Endothelial cell of umbilical vein (primary cell): Measurements from ENCODE around the gene GNG3. TPM values are rescaled to one million over a fixed set of nuclear protein-coding genes. Genes with fewer than 3 reads are reported as not detected.

Experiments
- BruUV-seq: library from RNA; stranded (reverse); fragments of 400-500 nt; replicated peaks from 2 replicates; lab custom pipeline; 2021; lab: Mats Ljungman, UMichigan
- CTCF ChIA-PET: fragments of 300-600, 350-600 bp; sonication (Branson Sonifier 250); formaldehyde crosslinking; loops from one replicate; lab custom pipeline; 2021; ENCODE audit warnings: antibody characterized with exemption, inconsistent platforms; lab: Charles Lee
- POLR2A ChIA-PET: fragments of 300-600, 350-600 bp; sonication (Branson Sonifier 250); formaldehyde crosslinking; loops from one replicate; lab custom pipeline; 2021; ENCODE audit warnings: antibody characterized with exemption, inconsistent platforms; lab: Charles Lee
- DNase-seq: peaks from one replicate; pipeline ENCODE4 v3.0.0-alpha.2; 2011; ENCODE audit warnings: low read depth, low spot score
- FAIRE-seq: peaks from 2 replicates; lab custom pipeline; 2011; peaks lifted over from hg19 to GRCh38; lab: Jason Lieb, UNC
- H2AFZ ChIP-seq: 2 replicates; pipeline ENCODE4 v1.6.0; 2012; ENCODE audit warnings: low read depth, low read length, control low read depth, inconsistent platforms
- H3K27ac ChIP-seq: 2 replicates; pipeline ENCODE4 v1.5.1; 2011; ENCODE audit warnings: low read depth, mild to moderate bottlenecking, control low read depth, low read length, moderate library complexity; ENCODE audit not compliant: insufficient read depth
- H3K27me3 ChIP-seq, 2 experiments: 2 replicates each; pipeline versions ENCODE4 v1.6.0 to v1.6.1; 2011; ENCODE audit warnings: low read length in 2 of 2, mixed read lengths in 1 of 2; ENCODE audit not compliant: control insufficient read depth in 2 of 2, insufficient read depth in 2 of 2
- H3K36me3 ChIP-seq, 2 experiments: 2 replicates in 1 of 2; 3 replicates in 1 of 2; pipeline ENCODE4 v1.5.1; 2011; ENCODE audit warnings: low read length in 2 of 2, mild to moderate bottlenecking in 1 of 2, moderate library complexity in 1 of 2; ENCODE audit not compliant: control insufficient read depth in 2 of 2, insufficient read depth in 2 of 2; ENCODE audit errors: extremely low read depth in 1 of 2
- H3K4me1 ChIP-seq: 3 replicates; pipeline ENCODE4 v1.5.1; 2011; ENCODE audit warnings: mild to moderate bottlenecking, low read length; ENCODE audit not compliant: control insufficient read depth, insufficient read depth; ENCODE audit errors: extremely low read depth
- H3K4me2 ChIP-seq: 2 replicates; pipeline ENCODE4 v1.6.1; 2011; ENCODE audit warnings: low read length, control low read depth, mixed read lengths; ENCODE audit not compliant: insufficient read depth
- H3K4me3 ChIP-seq, 3 experiments: fragments of 200-600 bp in 1 of 3; sonication (generic), shearing (Covaris generic) in 1 of 3; replicated peaks in 1 of 3; 2 replicates each; pipeline ENCODE4 v1.5.1; 2011 to 2016; ENCODE audit warnings: control low read depth in 3 of 3, low read length in 3 of 3, mild to moderate bottlenecking in 2 of 3, inconsistent platforms in 1 of 3, low read depth in 1 of 3, moderate library complexity in 1 of 3; ENCODE audit not compliant: insufficient read depth in 1 of 3
- H3K79me2 ChIP-seq: 2 replicates; pipeline ENCODE4 v1.6.0; 2012; ENCODE audit warnings: low read length, inconsistent platforms; ENCODE audit not compliant: control insufficient read depth, insufficient read depth
- H3K9ac ChIP-seq: replicated peaks from 2 replicates; pipeline ENCODE3; 2011; ENCODE audit warnings: low read length, control low read depth; ENCODE audit not compliant: insufficient read depth; ENCODE audit errors: extremely low read depth
- H3K9me1 ChIP-seq: replicated peaks from 3 replicates; pipeline ENCODE4 v1.6.0; 2011; ENCODE audit warnings: mild to moderate bottlenecking, low read length; ENCODE audit not compliant: control insufficient read depth, insufficient read depth; ENCODE audit errors: extremely low read depth
- H3K9me3 ChIP-seq: replicated peaks from 2 replicates; pipeline ENCODE4 v1.5.1; 2012; ENCODE audit warnings: low read length, inconsistent platforms; ENCODE audit not compliant: control insufficient read depth, insufficient read depth
- H4K20me1 ChIP-seq: replicated peaks from 2 replicates; pipeline ENCODE3; 2011; ENCODE audit warnings: mild to moderate bottlenecking, low read length; ENCODE audit not compliant: control insufficient read depth, insufficient read depth; ENCODE audit errors: extremely low read depth
- EZH2 ChIP-seq: IDR thresholded peaks from 2 replicates; pipeline ENCODE4 v1.6.1; 2012; ENCODE audit warnings: borderline replicate concordance, low read depth, mild to moderate bottlenecking, moderate library complexity, low read length, inconsistent platforms; ENCODE audit not compliant: severe bottlenecking
- FOS ChIP-seq: IDR thresholded peaks from 2 replicates; pipeline ENCODE4 v1.6.1; 2011; ENCODE audit warnings: mild to moderate bottlenecking, low read length, moderate library complexity, borderline replicate concordance; ENCODE audit not compliant: insufficient read depth
- GATA2 ChIP-seq: IDR thresholded peaks from 2 replicates; pipeline ENCODE4 v1.7.0; 2011; ENCODE audit warnings: low read depth, mild to moderate bottlenecking, moderate library complexity, mixed read lengths, low read length; ENCODE audit not compliant: insufficient read length, insufficient read depth
- JUN ChIP-seq: IDR thresholded peaks from 2 replicates; pipeline ENCODE4 v1.6.1; 2011; ENCODE audit warnings: borderline replicate concordance, low read depth; ENCODE audit not compliant: insufficient read length, insufficient read depth
- MYC ChIP-seq: IDR thresholded peaks from one replicate; pipeline ENCODE4 v1.6.1; 2011; ENCODE audit warnings: mild to moderate bottlenecking, low read depth, low read length
- POLR2A ChIP-seq: IDR thresholded peaks from 2 replicates; pipeline ENCODE4 v1.6.1; 2012; ENCODE audit warnings: low read depth, mild to moderate bottlenecking, control low read depth, low read length
- POLR2AphosphoS5 ChIP-seq: IDR thresholded peaks from 2 replicates; pipeline ENCODE4 v1.6.1; 2012; ENCODE audit warnings: low read depth, mild to moderate bottlenecking, control low read depth, low read length, moderate library complexity; ENCODE audit not compliant: insufficient read depth
- dilution Hi-C: fragments of 300-500 bp; cut with MboI; formaldehyde crosslinking; loops from one replicate; pipeline ENCODE4 v1.15.0; 2019; ENCODE audit warnings: low sequenced_read_pairs; ENCODE audit not compliant: extremely low pct_ligation_motif_present
- intact Hi-C: fragments of 100-400 bp; cut with micrococcal nuclease; formaldehyde crosslinking; loops from one replicate; pipeline ENCODE4 v1.10.0; 2022
- polyA plus RNA-seq, 4 experiments: library from polyadenylated mRNA; depleted of rRNA in 3 of 4; stranded (reverse) in 3 of 4; unstranded in 1 of 4; fragments of >200 nt; gene quantifications; 2 replicates each; pipeline versions ENCODE4 v1.2.1 to v1.2.3, GENCODE V29; 2011 to 2012; ENCODE audit warnings: missing spikeins in 1 of 4
- total RNA-seq: library from RNA; stranded (reverse); gene quantifications from 2 replicates; pipeline ENCODE4 v1.2.3, GENCODE V29; 2021
- TF ChIP-seq, protein P1 (sequence below): IDR thresholded peaks from 2 replicates; pipeline ENCODE4 v1.6.1; 2011; ENCODE audit not compliant: insufficient read depth, insufficient read length
- TF ChIP-seq, protein P2 (sequence below), 2 donors: IDR thresholded peaks; 1 replicate in 1 of 2; 2 replicates in 1 of 2; pipeline ENCODE4 v1.5.1; 2011; ENCODE audit warnings: low read length in 2 of 2, mild to moderate bottlenecking in 2 of 2, moderate library complexity in 2 of 2, control low read depth in 1 of 2, inconsistent platforms in 1 of 2, low read depth in 1 of 2; ENCODE audit not compliant: insufficient read depth in 1 of 2; ENCODE audit errors: extremely low read depth in 1 of 2

The GNG3 gene
- total and polyA plus RNA-seq, 2 donors (not counting 3 experiments of a cell fraction or from before 2014, with no cell fraction given), result not detected

DNA sequence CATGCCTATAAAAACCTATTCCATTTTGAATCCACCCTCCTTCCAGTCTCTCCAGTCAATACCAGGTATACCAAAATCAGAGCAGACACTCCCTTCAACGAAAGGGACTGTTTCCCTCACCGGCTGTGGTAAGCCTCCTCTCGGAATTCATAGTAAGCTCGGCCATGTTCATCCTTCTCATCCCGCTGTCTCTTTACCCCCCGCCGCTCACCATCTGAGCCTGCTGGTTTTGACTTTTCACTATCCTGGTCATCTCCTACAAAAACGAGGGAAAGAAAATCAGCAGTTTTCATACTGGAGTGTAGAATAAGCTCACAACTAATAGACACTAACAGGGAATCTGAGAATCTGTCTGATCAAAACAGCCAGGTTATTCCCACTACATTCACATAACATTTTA, 16.7 kb downstream of the GNG3 start:
- no peak for TF ChIP-seq POLR2A
- TF ChIP-seq EZH2, result no peak
- no peak for TF ChIP-seq JUN
- TF ChIP-seq GATA2, result no peak
- TF ChIP-seq POLR2AphosphoS5, result no peak
- TF ChIP-seq, protein P1, sequence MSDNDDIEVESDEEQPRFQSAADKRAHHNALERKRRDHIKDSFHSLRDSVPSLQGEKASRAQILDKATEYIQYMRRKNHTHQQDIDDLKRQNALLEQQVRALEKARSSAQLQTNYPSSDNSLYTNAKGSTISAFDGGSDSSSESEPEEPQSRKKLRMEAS, result no peak
- TF ChIP-seq FOS, result no peak
- TF ChIP-seq MYC, result no peak
- TF ChIP-seq, protein P2, sequence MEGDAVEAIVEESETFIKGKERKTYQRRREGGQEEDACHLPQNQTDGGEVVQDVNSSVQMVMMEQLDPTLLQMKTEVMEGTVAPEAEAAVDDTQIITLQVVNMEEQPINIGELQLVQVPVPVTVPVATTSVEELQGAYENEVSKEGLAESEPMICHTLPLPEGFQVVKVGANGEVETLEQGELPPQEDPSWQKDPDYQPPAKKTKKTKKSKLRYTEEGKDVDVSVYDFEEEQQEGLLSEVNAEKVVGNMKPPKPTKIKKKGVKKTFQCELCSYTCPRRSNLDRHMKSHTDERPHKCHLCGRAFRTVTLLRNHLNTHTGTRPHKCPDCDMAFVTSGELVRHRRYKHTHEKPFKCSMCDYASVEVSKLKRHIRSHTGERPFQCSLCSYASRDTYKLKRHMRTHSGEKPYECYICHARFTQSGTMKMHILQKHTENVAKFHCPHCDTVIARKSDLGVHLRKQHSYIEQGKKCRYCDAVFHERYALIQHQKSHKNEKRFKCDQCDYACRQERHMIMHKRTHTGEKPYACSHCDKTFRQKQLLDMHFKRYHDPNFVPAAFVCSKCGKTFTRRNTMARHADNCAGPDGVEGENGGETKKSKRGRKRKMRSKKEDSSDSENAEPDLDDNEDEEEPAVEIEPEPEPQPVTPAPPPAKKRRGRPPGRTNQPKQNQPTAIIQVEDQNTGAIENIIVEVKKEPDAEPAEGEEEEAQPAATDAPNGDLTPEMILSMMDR (IDR thresholded peaks at IDR 0.05; ENCODE audit: extremely low read depth in 1 of 2, insufficient read depth in 1 of 2, low read depth in 1 of 2, low read length in 2 of 2), result no peak
- ChIA-PET POLR2A (no interaction called here), CTCF (interaction anchor here (1.0 to 1.5 kb wide), 2 partner anchors 11 to 31 kb away, joined by 3 to 4 read pairs; no protein-coding TSS in a partner anchor)
- no peak overlapping the region for H3K27ac ChIP-seq
- DNase-seq (no peak), FAIRE-seq (no peak)
- H3K79me2 ChIP-seq, result peaks cover 72% of the 10 kb centered on the region
- H3K4me3 ChIP-seq, result peak overlapping the region in 1 of 3 experiments; percentile 94
- peaks cover 11% of the 10 kb centered on the region for H3K4me1 ChIP-seq
- peaks cover 28 to 37% of the 10 kb centered on the region in 2 experiments for H3K36me3 ChIP-seq
- peak overlapping the region; percentile 59 for H3K9ac ChIP-seq
- no peaks in the 10 kb centered on the region for H4K20me1 ChIP-seq
- no peak overlapping the region for H2AFZ ChIP-seq
- H3K4me2 ChIP-seq, result peak overlapping the region; percentile 90
- no peaks in the 10 kb centered on the region for H3K9me3 ChIP-seq
- H3K27me3 ChIP-seq, result no peaks in the 10 kb centered on the region
- dilution Hi-C loops (no loop called here), intact Hi-C loops (no loop called here)
- no peaks in the 10 kb centered on the region for H3K9me1 ChIP-seq
- no TSS peak for BruUV-seq
